Measurements from ENCODE around the gene ZNF319. TPM values are rescaled to one million over a fixed set of nuclear protein-coding genes. Genes with fewer than 3 reads are reported as not detected.
"Not testable (repeated sequence)": the region's sequence is repeated elsewhere in the genome, so short reads cannot be mapped to it uniquely, and the experiment has no call there.

ZNF319 gene
- total RNA-seq, 4 donors from 2014 or later: 12.1 to 24.0 (median 18.7) TPM

- intact Hi-C loops (cut with DNase I): loop anchor here (10.0 kb wide), 1 partner anchor 425 kb away; no protein-coding TSS in a partner anchor
- WGBS, 2 donors: 68 to 80% methylated on average over 11 of the region's 11 CpGs
- TF ChIP-seq POLR2A (IDR thresholded peaks at IDR 0.05) (no peak), CTCF (IDR thresholded peaks at IDR 0.05) (no peak)
Measured at GRCh38 chr16:58009856-58010416, 9.5 kb upstream of the ZNF319 start.

DNA sequence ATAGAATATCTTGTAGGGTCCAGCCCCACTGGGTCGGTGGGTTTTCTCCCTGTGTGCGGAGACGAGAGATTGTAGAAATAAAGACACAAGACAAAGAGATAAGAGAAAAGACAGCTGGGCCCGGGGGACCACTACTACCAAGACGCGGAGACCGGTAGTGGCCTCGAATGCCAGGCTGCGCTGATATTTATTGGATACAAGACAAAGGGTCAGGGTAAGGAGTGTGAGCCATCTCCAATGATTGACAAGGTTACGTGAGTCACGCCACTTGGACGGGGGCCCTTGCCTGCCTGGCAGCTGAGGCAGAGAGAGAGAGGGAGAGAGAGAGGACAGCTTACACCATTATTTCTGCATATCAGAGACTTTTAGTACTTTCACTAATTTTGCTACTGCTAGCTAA lies 4.3 kb upstream of the ZNF319 start:
- 93 to 95% methylated on average over 12 of the region's 12 CpGs for WGBS, 2 donors
- H3K4me1 ChIP-seq: peaks cover 9 to 13% of the 10 kb centered on the region in 2 donors
- intact Hi-C loops (cut with DNase I): loop anchor here (5.0 kb wide), 1 partner anchor 247 kb away; no protein-coding TSS in a partner anchor
- H3K27me3 ChIP-seq; H3K9me3 ChIP-seq; H3K4me3 ChIP-seq (replicated peaks in 1 of 3); H3K36me3 ChIP-seq; DNase-seq: not testable (repeated sequence)
- peak overlapping the region in 1 of 3 donors; percentile 10 for H3K27ac ChIP-seq

More at GRCh38 chr16:58009856-58010416, 9.5 kb upstream of the ZNF319 start:
- peak in 1 of 2 donors; percentile 36 for DNase-seq
- H3K36me3 ChIP-seq: peaks cover 15 to 22% of the 10 kb centered on the region in 2 donors
- H3K4me1 ChIP-seq: peaks cover 0 to 2% of the 10 kb centered on the region in 2 donors
- no peak overlapping the region for H3K27ac ChIP-seq
- no peaks in the 10 kb centered on the region for H3K27me3 ChIP-seq
- H3K9me3 ChIP-seq: no peaks in the 10 kb centered on the region
- no peak overlapping the region for H3K4me3 ChIP-seq (replicated peaks in 1 of 3)

GRCh38 chr16:58002936-58003335 lies 2.5 kb upstream of the ZNF319 start:
- Histone ChIP-seq H3K36me3 (peaks cover under 1 to 3% of the 10 kb centered on the region in 2 donors), H3K27me3 (no peaks in the 10 kb centered on the region), H3K27ac (no peak overlapping the region), H3K4me1 (peaks cover 21 to 31% of the 10 kb centered on the region in 2 donors), H3K4me3 (replicated peaks in 1 of 3) (no peak overlapping the region), H3K9me3 (no peaks in the 10 kb centered on the region)
- intact Hi-C loops (cut with DNase I): loop anchor here (2.0 to 5.0 kb wide), 2 partner anchors 102 to 246 kb away; no protein-coding TSS in a partner anchor
- TF ChIP-seq POLR2A (IDR thresholded peaks at IDR 0.05) (no peak), CTCF (IDR thresholded peaks at IDR 0.05) (no peak)
- DNase-seq: no peak
- WGBS, 2 donors: 88 to 92% methylated on average over 5 of the region's 5 CpGs

DNA sequence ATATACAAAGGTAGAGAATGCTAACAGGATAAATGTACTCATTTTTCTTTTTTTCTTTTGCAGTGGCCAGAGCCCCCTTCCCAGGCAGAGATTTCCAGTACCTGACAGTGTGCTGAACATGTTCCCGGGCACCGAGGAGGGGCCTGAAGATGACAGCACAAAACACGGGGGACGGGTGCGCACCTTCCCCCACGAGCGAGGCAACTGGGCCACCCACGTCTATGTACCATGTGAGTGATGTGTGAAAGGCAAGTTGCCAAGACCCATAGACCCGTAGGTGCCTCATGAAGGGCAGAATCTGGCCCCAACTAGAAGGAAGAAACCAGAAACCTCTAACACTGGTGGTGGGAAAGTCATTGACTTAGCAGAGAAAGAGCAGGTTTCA lies 1.9 kb upstream of the ZNF319 start:
- peaks cover 6 to 8% of the 10 kb centered on the region in 2 donors for H3K36me3 ChIP-seq
- H3K9me3 ChIP-seq: no peaks in the 10 kb centered on the region
- WGBS, 2 donors: 91 to 92% methylated on average over 9 of the region's 9 CpGs
- H3K4me1 ChIP-seq: peaks cover 21 to 36% of the 10 kb centered on the region in 2 donors
- TF ChIP-seq CTCF (IDR thresholded peaks at IDR 0.05) (no peak), POLR2A (IDR thresholded peaks at IDR 0.05) (no peak)
- H3K27ac ChIP-seq: no peak overlapping the region
- H3K27me3 ChIP-seq: no peaks in the 10 kb centered on the region
- no peak overlapping the region for H3K4me3 ChIP-seq (replicated peaks in 1 of 3)
- intact Hi-C loops (cut with DNase I): loop anchor here (2.0 to 5.0 kb wide), 2 partner anchors 102 to 245 kb away; no protein-coding TSS in a partner anchor
- DNase-seq: no peak

DNA sequence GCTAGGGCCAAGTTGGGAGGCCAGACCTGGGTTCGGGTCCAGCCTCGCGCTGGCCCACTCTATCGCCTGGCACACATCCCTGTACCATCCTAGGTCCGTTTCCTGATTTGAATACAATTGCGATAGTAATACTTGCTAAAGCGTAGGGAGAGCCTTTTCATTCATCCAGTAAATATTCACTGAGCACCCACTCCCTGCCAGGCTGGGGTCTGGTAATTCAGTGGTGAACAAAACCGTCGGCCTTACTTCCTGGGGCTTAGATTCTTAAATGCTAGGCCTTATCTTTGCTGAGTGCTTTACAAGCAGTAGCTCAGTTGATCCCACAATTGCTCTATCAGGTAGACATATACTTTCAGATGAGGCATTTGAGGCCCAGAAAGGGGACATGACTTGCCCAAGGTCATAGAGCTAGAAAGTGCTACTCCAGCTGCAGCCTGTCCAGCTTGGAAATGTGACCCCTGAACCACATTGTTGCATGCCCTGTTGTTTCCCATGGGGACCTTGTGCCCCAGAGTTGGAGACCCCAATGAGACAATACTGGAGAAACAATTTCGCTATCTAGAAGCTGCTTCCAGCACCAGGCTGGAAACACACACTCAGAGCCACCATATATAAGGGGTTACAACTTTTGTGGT lies 1.4 kb upstream of the ZNF319 start:
- Histone ChIP-seq H3K9me3 (no peaks in the 10 kb centered on the region), H3K4me1 (peaks cover 26 to 41% of the 10 kb centered on the region in 2 donors), H3K4me3 (replicated peaks in 1 of 3) (peak overlapping the region in 1 of 3 donors; percentile 62), H3K27ac (peak overlapping the region in 1 of 3 donors; percentile 94), H3K27me3 (no peaks in the 10 kb centered on the region), H3K36me3 (peaks cover 10 to 11% of the 10 kb centered on the region in 2 donors)
- WGBS, 2 donors: 54 to 69% methylated on average over 10 of the region's 10 CpGs
- intact Hi-C loops (cut with DNase I): loop anchor here (2.0 to 5.0 kb wide), 2 partner anchors 101 to 245 kb away; no protein-coding TSS in a partner anchor
- DNase-seq: no peak
- TF ChIP-seq POLR2A (IDR thresholded peaks at IDR 0.05): no peak
- TF ChIP-seq CTCF (IDR thresholded peaks at IDR 0.05): no peak

Data from thyroid gland (tissue), 4 donors.